ENCODE measurements around the gene KRT20.

KRT20 gene

DNA sequence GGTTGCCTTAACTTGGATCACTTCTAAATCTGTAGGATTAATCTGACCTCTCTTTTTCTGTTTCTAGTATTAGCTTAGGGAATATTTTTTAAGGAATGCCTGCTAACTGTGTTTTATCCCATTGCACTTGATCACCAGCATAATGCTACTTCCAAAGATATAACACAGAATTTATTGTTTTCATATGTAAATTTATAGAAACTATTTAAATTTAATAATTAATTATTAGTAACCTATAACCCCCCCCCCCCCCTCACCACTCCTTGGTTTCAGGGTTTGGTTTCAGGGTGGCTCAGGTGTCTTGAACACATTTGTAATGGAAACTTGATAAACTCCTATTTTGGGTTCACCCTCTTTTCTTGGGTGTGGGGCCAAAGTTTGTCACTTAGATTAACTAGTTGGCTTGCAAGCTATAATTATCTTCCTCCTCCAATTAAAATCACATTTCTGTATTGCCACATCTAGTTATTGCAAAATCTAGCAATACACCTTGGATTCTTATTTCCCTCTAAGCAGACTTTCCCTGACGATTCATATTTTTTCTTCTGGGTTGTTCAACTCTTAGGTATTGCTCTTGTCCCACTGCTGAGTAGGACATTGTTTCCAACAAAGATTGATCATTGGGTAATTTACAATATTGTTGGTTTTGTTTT is 36.3 kb downstream of the KRT20 start:
- no CpG with 5 or more reads among the region's 1 CpG for WGBS, 2 donors (ENCODE audit: extremely low coverage in 2 of 2, insufficient read length in 2 of 2, insufficient replicate concordance in 1 of 2)
- Histone ChIP-seq H3K27me3 (ENCODE audit: control insufficient read depth in 3 of 3, insufficient read depth in 3 of 3, low read depth in 1 of 3, low read length in 3 of 3) (no peaks in the 10 kb centered on the region), H3K9me3 (replicated peaks in 1 of 2; ENCODE audit: control insufficient read depth in 2 of 2, insufficient read depth in 1 of 2, low read depth in 1 of 2, low read length in 2 of 2) (no peaks in the 10 kb centered on the region)

DNA sequence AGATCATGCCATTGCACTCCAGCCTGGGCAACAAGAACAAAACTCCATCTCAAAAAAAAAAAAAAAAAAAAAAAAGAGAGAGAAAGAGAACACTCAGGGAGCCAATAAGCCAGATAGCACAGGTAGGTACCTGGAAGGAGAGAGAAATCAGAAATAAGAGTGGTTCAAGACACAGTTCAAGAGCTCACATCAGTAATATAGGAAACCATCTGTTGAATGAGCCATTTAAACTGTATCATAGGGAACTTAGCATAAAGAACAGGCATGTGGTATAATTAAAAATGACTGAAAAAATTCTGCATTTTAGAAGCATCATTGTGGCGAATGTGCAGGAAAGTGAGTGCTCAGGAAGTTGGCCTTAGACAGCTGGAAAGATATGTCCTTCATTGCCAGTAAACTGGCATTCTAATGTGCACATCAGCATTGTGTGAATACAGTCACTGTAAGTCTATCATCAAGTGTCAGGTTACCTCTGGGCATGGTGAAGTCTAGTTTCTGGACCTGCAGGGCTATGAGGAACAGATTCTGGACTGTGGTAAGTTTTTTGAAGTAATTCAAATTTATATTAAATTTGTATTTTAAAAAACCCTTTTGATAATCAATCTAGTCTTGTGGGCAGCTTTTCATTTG is 38.4 kb downstream of the KRT20 start:
- no peak for DNase-seq (ENCODE audit: low spot score)
- Histone ChIP-seq H3K9ac (ENCODE audit: low read depth, low read length, poor library complexity) (no peak overlapping the region), H3K4me2 (ENCODE audit: insufficient read depth, low read length, poor library complexity, severe bottlenecking) (no peak overlapping the region), H4K8ac (ENCODE audit: low read depth, low read length) (no peak overlapping the region), H3K4ac (ENCODE audit: low read length) (no peak overlapping the region), H3K27me3 (ENCODE audit: control insufficient read depth in 3 of 3, insufficient read depth in 3 of 3, low read depth in 1 of 3, low read length in 3 of 3) (no peaks in the 10 kb centered on the region), H3K79me1 (ENCODE audit: low read depth, low read length) (no peaks in the 10 kb centered on the region), H2BK12ac (ENCODE audit: low read length) (no peak overlapping the region), H3K4me1 (ENCODE audit: control insufficient read depth in 2 of 2, insufficient read depth in 1 of 2, low read depth in 1 of 2, low read length in 2 of 2) (no peaks in the 10 kb centered on the region), H2BK15ac (ENCODE audit: low read length) (no peak overlapping the region), H2AFZ (ENCODE audit: low read length) (no peak overlapping the region), H3K27ac (replicated peaks; ENCODE audit: low read length) (no peak overlapping the region), H3K23ac (ENCODE audit: low read depth, low read length, poor library complexity) (no peak overlapping the region), H2BK5ac (ENCODE audit: low read length) (no peak overlapping the region), H2BK120ac (ENCODE audit: low read depth, low read length) (no peak overlapping the region), H3K9me3 (replicated peaks in 1 of 2; ENCODE audit: control insufficient read depth in 2 of 2, insufficient read depth in 1 of 2, low read depth in 1 of 2, low read length in 2 of 2) (no peaks in the 10 kb centered on the region), H3K14ac (ENCODE audit: low read length) (no peak overlapping the region), H2AK5ac (ENCODE audit: low read depth, low read length) (no peak overlapping the region), H4K91ac (ENCODE audit: low read depth, low read length, poor library complexity) (no peak overlapping the region), H3K18ac (ENCODE audit: low read length) (no peak overlapping the region), H3K36me3 (replicated peaks in 1 of 2; ENCODE audit: control insufficient read depth in 2 of 2, insufficient read depth in 2 of 2, low read length in 2 of 2) (no peaks in the 10 kb centered on the region), H3K4me3 (ENCODE audit: low read length in 2 of 2) (no peak overlapping the region)
- no CpG with 5 or more reads among the region's 1 CpG for WGBS, 2 donors (ENCODE audit: extremely low coverage in 2 of 2, insufficient read length in 2 of 2, insufficient replicate concordance in 1 of 2)

More for the DNA sequence above, 36.3 kb downstream of the KRT20 start:
- no peak overlapping the region for H3K4me3 ChIP-seq (ENCODE audit: low read length in 2 of 2)
- no peak overlapping the region for H2BK5ac ChIP-seq (ENCODE audit: low read length)
- H2BK12ac ChIP-seq (ENCODE audit: low read length): no peak overlapping the region
- DNase-seq (ENCODE audit: low spot score): no peak
- H2AK5ac ChIP-seq (ENCODE audit: low read depth, low read length): no peak overlapping the region
- no peak overlapping the region for H4K91ac ChIP-seq (ENCODE audit: low read depth, low read length, poor library complexity)
- H4K8ac ChIP-seq (ENCODE audit: low read depth, low read length): no peak overlapping the region
- no peak overlapping the region for H2AFZ ChIP-seq (ENCODE audit: low read length)
- H3K4ac ChIP-seq (ENCODE audit: low read length): no peak overlapping the region
- H3K36me3 ChIP-seq (replicated peaks in 1 of 2; ENCODE audit: control insufficient read depth in 2 of 2, insufficient read depth in 2 of 2, low read length in 2 of 2): no peaks in the 10 kb centered on the region
- H3K23ac ChIP-seq (ENCODE audit: low read depth, low read length, poor library complexity): no peak overlapping the region
- no peak overlapping the region for H3K4me2 ChIP-seq (ENCODE audit: insufficient read depth, low read length, poor library complexity, severe bottlenecking)
- no peaks in the 10 kb centered on the region for H3K79me1 ChIP-seq (ENCODE audit: low read depth, low read length)
- no peak overlapping the region for H3K18ac ChIP-seq (ENCODE audit: low read length)
- H3K9ac ChIP-seq (ENCODE audit: low read depth, low read length, poor library complexity): no peak overlapping the region
- no peak overlapping the region for H2BK15ac ChIP-seq (ENCODE audit: low read length)
- no peak overlapping the region for H3K27ac ChIP-seq (replicated peaks; ENCODE audit: low read length)
- H3K14ac ChIP-seq (ENCODE audit: low read length): no peak overlapping the region
- no peak overlapping the region for H2BK120ac ChIP-seq (ENCODE audit: low read depth, low read length)
- no peaks in the 10 kb centered on the region for H3K4me1 ChIP-seq (ENCODE audit: control insufficient read depth in 2 of 2, insufficient read depth in 1 of 2, low read depth in 1 of 2, low read length in 2 of 2)

DNA sequence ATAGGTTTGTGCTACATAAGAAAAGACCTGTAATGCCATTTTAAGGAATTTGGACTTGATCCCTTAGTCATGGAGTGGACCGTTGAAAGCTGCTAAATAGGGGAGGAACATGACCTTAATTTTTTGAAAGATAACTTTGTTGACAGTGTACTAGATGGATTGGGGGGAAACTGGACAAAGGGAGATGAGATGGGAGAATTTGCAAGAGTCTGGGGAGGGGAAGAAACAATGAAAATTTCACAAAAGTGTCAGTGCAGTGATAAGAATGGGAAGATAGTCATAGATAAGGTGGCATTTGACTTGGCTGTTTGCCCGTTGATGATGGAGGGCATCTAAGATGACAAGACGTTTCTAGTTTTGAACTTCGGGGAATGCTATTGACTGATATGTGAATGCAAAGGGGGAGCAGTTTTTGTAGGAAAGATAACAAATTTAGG is 40.4 kb downstream of the KRT20 start:
- no peak for DNase-seq (ENCODE audit: low spot score)
- H3K27ac ChIP-seq (replicated peaks; ENCODE audit: low read length): no peak overlapping the region
- no peak overlapping the region for H3K23ac ChIP-seq (ENCODE audit: low read depth, low read length, poor library complexity)
- H2AK5ac ChIP-seq (ENCODE audit: low read depth, low read length): no peak overlapping the region
- H3K9me3 ChIP-seq (replicated peaks in 1 of 2; ENCODE audit: control insufficient read depth in 2 of 2, insufficient read depth in 1 of 2, low read depth in 1 of 2, low read length in 2 of 2): no peaks in the 10 kb centered on the region
- no CpG with 5 or more reads among the region's 4 CpGs for WGBS, 2 donors (ENCODE audit: extremely low coverage in 2 of 2, insufficient read length in 2 of 2, insufficient replicate concordance in 1 of 2)
- no peak overlapping the region for H3K4me3 ChIP-seq (ENCODE audit: low read length in 2 of 2)
- no peak overlapping the region for H3K18ac ChIP-seq (ENCODE audit: low read length)
- no peak overlapping the region for H2BK12ac ChIP-seq (ENCODE audit: low read length)
- H2AFZ ChIP-seq (ENCODE audit: low read length): no peak overlapping the region
- no peaks in the 10 kb centered on the region for H3K36me3 ChIP-seq (replicated peaks in 1 of 2; ENCODE audit: control insufficient read depth in 2 of 2, insufficient read depth in 2 of 2, low read length in 2 of 2)
- H3K79me1 ChIP-seq (ENCODE audit: low read depth, low read length): no peaks in the 10 kb centered on the region
- no peak overlapping the region for H2BK120ac ChIP-seq (ENCODE audit: low read depth, low read length)
- H3K9ac ChIP-seq (ENCODE audit: low read depth, low read length, poor library complexity): no peak overlapping the region
- no peak overlapping the region for H2BK15ac ChIP-seq (ENCODE audit: low read length)
- no peaks in the 10 kb centered on the region for H3K4me1 ChIP-seq (ENCODE audit: control insufficient read depth in 2 of 2, insufficient read depth in 1 of 2, low read depth in 1 of 2, low read length in 2 of 2)
- no peaks in the 10 kb centered on the region for H3K27me3 ChIP-seq (ENCODE audit: control insufficient read depth in 3 of 3, insufficient read depth in 3 of 3, low read depth in 1 of 3, low read length in 3 of 3)
- H4K8ac ChIP-seq (ENCODE audit: low read depth, low read length): no peak overlapping the region
- H3K4me2 ChIP-seq (ENCODE audit: insufficient read depth, low read length, poor library complexity, severe bottlenecking): no peak overlapping the region
- H4K91ac ChIP-seq (ENCODE audit: low read depth, low read length, poor library complexity): no peak overlapping the region
- no peak overlapping the region for H3K14ac ChIP-seq (ENCODE audit: low read length)
- no peak overlapping the region for H2BK5ac ChIP-seq (ENCODE audit: low read length)
- H3K4ac ChIP-seq (ENCODE audit: low read length): no peak overlapping the region

DNA sequence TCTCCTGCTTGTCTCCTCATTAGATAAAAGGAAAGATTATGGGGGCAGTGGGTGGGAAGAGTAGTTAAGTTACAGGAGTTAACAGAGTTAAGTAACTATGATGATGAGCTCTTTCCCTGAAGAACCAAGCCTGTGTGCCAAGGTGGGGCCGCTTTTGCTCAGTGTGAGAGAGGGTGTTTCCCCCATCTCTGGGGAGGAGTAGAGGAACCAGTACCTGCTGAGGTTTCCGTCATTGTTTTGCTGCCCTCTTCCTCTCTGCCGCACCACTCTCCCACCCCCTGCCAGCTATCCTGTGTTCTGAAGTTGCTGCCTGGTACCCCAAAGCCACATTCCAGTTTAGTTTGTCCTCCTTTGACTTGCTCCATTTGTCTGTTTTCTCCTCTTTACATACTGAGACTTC is 41.8 kb downstream of the KRT20 start:
- H3K27me3 ChIP-seq (ENCODE audit: control insufficient read depth in 3 of 3, insufficient read depth in 3 of 3, low read depth in 1 of 3, low read length in 3 of 3): no peaks in the 10 kb centered on the region
- no CpG with 5 or more reads among the region's 3 CpGs for WGBS, 2 donors (ENCODE audit: extremely low coverage in 2 of 2, insufficient read length in 2 of 2, insufficient replicate concordance in 1 of 2)

More for the DNA sequence above, 41.8 kb downstream of the KRT20 start:
- no peak overlapping the region for H2BK5ac ChIP-seq (ENCODE audit: low read length)
- no peak overlapping the region for H2AFZ ChIP-seq (ENCODE audit: low read length)
- H3K9me3 ChIP-seq (replicated peaks in 1 of 2; ENCODE audit: control insufficient read depth in 2 of 2, insufficient read depth in 1 of 2, low read depth in 1 of 2, low read length in 2 of 2): no peaks in the 10 kb centered on the region
- H3K79me1 ChIP-seq (ENCODE audit: low read depth, low read length): no peaks in the 10 kb centered on the region
- H2AK5ac ChIP-seq (ENCODE audit: low read depth, low read length): no peak overlapping the region
- no peak overlapping the region for H3K14ac ChIP-seq (ENCODE audit: low read length)
- DNase-seq (ENCODE audit: low spot score): no peak
- H4K8ac ChIP-seq (ENCODE audit: low read depth, low read length): no peak overlapping the region
- no peak overlapping the region for H2BK15ac ChIP-seq (ENCODE audit: low read length)
- H3K36me3 ChIP-seq (replicated peaks in 1 of 2; ENCODE audit: control insufficient read depth in 2 of 2, insufficient read depth in 2 of 2, low read length in 2 of 2): no peaks in the 10 kb centered on the region
- H3K9ac ChIP-seq (ENCODE audit: low read depth, low read length, poor library complexity): no peak overlapping the region
- no peak overlapping the region for H3K18ac ChIP-seq (ENCODE audit: low read length)
- no peak overlapping the region for H2BK120ac ChIP-seq (ENCODE audit: low read depth, low read length)
- H2BK12ac ChIP-seq (ENCODE audit: low read length): no peak overlapping the region
- no peak overlapping the region for H3K4me3 ChIP-seq (ENCODE audit: low read length in 2 of 2)
- H4K91ac ChIP-seq (ENCODE audit: low read depth, low read length, poor library complexity): no peak overlapping the region
- no peak overlapping the region for H3K4me2 ChIP-seq (ENCODE audit: insufficient read depth, low read length, poor library complexity, severe bottlenecking)
- H3K27ac ChIP-seq (replicated peaks; ENCODE audit: low read length): no peak overlapping the region
- H3K23ac ChIP-seq (ENCODE audit: low read depth, low read length, poor library complexity): no peak overlapping the region
- H3K4me1 ChIP-seq (ENCODE audit: control insufficient read depth in 2 of 2, insufficient read depth in 1 of 2, low read depth in 1 of 2, low read length in 2 of 2): no peaks in the 10 kb centered on the region
- H3K4ac ChIP-seq (ENCODE audit: low read length): no peak overlapping the region
